ELR (cell line): Measurements from ENCODE around the gene HSD17B7.
"Not testable (repeated sequence)": the region's sequence is repeated elsewhere in the genome, so short reads cannot be mapped to it uniquely, and the experiment has no call there.

ENCODE experiments used
- DNase-seq: peaks from one replicate; pipeline ENCODE4 v3.0.0-alpha.2; 2015; ENCODE audit warnings: low read depth

Gene HSD17B7, protein sequence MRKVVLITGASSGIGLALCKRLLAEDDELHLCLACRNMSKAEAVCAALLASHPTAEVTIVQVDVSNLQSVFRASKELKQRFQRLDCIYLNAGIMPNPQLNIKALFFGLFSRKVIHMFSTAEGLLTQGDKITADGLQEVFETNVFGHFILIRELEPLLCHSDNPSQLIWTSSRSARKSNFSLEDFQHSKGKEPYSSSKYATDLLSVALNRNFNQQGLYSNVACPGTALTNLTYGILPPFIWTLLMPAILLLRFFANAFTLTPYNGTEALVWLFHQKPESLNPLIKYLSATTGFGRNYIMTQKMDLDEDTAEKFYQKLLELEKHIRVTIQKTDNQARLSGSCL

DNA sequence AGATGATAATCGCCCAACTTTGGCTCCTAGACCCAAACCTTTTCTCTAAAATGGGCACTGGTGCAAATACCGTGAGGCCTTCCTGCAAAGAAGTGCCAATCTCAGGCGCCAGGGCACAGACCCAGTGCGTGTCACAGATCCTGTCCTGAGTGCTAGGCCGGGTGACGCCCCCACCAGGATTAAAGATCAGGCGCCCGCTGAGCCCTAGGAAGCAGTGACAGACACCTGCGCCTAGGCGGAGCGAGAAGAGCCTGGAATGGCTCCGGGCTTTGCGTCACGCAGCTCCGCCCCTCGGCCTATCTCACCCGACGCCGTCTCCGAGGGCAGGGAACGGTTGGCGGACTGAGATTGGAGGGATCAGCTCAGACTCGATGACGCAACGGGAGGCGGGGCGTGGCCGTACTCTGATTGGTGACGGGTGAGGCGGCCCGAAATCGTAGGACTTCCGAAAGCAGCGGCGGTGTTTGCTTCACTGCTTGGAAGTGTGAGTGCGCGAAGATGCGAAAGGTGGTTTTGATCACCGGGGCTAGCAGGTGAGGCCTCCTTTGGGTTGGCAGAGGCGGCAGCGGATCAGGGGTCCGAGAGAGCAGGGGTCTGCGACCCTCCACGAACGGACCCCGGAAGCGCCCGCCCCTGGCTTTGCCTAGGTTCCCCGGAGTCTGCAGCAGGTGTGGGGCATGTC is at the start of gene HSD17B7:
HSD17B7 (plus strand) TSS at position 400 of the 682 bp plus-strand sequence; CDS start at position 499, 99 bp downstream.
- peak; percentile 76 for DNase-seq

DNA sequence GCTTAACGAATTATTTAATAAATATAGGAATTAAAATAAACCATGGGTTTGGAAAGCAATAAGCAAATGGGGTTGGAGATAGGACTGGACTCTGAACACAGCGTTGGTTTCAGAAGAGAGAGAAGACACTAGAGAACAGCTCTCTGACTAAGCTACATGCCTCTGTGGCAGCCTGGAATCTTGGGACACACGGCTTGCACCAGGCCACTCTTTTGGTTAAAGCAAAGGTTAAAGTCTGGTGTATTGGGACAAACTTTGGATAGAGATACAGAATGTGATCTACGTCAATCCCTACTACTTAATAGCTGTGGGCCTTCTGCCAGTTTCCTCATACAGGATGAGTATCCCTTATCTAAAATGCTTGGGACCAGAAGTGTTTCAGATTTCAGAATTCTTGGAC is 49.7 kb upstream of the HSD17B7 start:
- no peak for DNase-seq

DNA sequence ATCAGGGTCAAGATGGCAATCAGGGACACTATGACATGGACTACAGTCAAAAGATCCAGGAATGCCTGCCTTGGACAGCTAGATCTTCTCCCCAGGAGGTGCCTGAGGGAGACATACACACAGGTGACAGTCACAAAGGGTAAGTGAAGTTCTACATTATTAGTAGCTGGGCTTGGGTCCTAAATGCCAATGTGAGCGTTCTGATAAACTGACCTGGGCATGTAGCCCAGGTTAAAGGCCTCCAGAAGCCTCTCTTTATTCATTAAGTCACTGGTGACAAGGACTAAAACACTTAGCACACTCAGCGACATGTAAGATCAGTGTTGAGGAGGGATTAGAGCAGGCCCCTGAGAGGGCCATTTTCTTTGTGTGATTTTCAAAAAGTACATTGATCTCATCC is 48.9 kb upstream of the HSD17B7 start:
- no peak for DNase-seq

DNA sequence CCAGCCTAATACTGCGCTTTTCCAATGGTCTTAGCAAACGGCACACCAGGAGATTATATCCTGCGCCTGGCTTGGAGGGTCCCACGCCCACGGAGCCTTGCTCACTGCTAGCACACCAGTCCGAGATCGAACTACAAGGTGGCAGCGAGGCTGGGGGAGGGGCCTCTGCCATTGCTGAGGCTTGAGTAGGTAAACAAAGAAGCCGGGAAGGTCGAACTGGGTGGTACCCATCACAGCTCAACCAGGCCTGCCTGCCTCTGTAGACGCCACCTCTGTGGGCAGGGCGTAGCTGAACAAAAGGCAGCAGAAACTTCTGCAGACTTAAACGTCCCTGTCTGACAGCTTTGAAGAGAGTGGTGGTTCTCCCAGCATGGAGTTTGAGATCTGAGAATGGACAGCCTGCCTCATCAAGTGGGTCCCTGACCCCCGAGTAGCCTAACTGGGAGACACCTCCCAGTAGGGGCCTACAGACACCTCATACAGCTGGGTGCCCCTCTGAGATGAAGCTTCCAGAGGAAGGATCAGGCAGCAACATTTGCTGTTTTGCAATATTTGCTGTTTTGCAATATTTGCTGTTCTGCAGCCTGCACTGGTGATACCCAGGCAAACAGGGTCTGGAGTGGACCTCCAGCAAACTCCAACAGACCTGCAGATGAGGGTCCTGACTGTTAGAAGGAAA is 44.1 kb upstream of the HSD17B7 start:
- not testable (repeated sequence) for DNase-seq

DNA sequence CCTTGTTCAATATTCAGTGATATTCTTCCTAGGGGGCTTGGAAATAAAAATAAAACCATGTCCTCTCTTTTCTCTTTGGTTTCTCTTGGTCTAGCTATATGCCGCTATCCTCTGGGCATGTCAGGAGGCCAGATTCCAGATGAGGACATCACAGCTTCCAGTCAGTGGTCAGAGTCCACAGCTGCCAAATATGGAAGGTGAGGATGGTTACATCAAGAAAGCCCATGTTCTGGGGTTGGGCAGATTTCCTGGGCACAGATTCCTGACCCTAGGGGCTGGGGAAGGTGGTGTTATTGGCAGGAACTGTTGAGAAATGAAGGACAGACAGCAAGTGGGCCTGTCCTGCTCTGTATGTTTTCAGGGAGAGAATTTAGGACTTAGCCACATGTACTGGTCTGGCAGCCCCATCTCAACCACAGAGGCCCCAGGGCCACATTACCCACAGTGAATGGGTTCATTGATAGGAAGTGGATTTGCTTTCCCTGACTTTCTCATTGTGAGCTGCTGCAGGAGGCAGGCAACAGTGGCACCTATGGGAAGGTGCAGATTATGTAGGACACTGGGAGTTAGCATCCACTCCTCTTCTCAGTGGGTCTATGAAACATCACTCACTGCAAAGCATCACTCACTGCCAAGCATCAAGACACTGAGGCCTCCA is 37.4 kb upstream of the HSD17B7 start:
- DNase-seq = no peak

DNA sequence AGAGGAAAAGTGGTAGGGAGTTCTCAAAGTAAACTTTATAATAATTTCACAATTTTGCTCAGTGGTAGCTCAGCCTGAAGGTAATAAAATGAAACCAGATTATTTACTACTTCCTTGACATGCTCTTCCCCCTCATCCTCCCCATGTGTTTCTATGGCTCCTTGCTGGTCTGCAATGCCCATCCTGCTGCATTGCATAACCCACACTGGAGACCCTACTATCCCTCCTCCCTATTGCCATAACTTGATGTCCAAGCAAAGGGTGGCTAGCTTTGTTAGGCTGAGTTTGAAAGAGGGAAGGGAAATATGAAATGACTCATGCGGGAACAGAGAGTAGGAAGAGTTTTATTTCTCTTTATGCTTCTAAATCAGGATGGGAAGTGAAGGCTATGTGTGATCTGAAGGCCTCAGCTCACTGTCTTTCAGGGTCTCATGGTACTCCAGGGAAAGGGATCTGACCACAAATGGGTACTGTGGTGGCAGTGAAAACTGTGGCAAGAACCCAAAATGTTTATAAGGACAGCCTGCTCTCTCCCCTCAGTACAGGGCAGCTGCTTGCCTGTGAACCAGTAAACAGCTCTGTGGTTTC is 36.4 kb upstream of the HSD17B7 start:
- peak; percentile 50 for DNase-seq

DNA sequence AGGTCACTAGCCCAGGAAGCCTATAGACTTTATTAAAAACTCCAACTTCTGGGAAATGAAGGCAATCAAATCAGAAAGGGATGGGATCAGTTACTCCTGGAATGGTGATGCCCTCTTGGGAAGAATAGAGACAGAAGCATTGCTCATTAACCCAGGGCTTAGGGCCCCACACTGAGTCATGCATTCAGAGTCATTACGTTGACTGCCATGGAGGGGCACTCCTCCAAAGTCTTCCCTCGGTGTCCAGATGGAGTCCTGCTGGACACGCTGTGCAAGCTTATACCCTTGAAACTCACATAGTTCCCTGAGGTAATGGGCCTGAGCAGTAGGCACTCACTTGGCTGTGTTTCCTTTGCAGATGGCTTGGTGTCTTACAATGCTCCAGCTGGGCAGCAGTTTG is 35.2 kb upstream of the HSD17B7 start:
- DNase-seq = peak; percentile 69

DNA sequence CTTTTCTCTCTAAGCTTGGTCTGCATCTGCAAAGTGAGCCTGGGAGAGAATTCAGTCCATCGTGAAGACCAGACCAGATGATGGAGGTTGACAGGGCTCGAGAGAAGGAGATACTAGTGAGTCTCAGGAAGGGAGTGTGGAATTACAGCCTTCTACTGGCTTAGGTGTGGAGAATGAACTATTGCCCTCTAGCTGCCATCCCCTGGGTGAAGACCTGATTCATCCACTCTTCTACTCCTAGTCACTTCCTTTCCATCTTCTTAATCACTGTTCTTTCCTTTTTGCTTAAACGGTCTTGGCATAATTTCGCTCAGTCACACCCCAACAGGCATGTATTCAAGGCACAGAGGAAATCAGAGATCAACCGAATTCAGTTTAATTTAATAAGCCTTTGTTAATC is 34.0 kb upstream of the HSD17B7 start:
- peak; percentile 90 for DNase-seq

DNA sequence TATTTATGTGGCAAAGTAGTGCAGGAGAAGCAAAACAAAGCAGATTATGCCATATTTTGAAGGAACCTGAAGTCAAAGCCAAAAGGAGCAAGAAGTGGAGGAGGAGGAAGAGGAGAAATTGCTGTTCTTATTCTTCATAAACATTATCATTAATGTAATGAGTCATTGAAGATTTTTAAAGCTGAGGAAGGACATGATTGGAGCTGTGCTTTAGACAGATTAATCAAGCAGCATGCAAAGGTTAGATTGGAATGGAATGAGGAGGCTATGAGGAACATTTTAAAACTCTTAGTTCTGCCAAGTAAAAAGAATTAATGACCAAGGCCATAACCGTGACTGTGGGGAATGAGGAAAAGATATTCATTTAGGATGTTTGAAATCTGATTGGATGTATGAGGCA is 33.0 kb upstream of the HSD17B7 start:
- peak; percentile 31 for DNase-seq

DNA sequence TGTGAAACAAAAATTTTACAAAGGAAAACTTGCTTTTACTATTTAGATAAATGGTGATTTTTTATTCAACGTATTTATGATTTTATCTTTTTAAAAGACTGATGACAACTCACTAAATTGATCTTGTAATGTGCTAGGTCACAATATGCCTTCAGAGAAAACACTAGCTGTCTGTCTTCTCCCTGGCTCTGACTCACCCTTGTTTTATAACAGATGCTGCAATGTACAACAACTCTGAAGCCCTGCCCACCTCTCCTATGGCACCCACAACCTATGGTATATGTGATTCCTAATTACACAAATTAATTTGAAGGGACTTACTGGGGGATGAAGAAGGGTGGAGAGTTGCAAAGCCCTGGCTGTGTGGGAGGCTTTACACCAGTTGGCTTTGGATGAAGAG is 24.7 kb upstream of the HSD17B7 start:
- DNase-seq = no peak

DNA sequence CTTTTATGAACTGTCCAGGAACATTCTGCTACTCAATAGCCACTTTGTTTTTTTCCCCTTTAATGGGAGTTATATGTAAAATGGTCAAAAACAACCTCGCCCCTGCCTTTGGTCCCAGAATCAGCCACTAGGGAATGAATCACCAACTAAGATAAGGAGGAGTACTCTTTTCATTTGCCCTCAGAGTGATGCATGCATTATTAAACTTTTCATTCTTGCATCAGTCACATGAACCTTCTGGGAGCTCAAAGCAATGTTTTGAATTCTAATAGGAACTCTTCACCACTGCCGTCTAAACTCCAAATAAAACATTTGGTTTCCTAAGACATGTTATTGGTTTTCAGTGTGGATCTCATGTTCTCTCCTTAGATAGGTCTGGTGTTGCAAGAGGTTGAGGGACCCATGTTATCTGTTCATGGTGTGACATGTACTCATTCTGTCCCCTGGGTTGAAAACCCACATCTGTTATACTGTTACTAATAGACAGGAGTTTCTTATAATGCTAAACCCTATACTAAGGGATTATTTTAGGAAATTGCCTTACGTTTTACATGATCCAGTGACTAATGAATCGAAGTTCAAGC is 17.8 kb upstream of the HSD17B7 start:
- peak; percentile 20 for DNase-seq

DNA sequence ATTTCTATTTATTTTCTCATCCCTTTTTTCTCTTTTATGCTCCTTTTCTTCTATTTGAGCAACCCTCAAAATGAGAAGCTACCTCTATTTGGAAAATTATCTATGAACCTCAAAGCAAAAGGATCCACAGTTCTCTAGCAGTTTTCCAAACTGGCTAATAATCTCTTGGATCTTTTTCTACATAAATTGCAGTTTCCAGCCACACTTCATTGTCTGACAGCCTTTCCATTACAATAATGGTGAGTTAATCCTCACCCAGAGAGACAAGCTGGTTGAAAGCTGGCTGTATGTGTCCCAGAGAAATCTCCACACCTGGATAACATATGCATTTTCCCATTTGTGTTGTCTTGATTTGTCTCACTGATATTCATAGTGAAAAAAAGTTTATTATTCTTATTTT is 16.5 kb upstream of the HSD17B7 start:
- DNase-seq = no peak

DNA sequence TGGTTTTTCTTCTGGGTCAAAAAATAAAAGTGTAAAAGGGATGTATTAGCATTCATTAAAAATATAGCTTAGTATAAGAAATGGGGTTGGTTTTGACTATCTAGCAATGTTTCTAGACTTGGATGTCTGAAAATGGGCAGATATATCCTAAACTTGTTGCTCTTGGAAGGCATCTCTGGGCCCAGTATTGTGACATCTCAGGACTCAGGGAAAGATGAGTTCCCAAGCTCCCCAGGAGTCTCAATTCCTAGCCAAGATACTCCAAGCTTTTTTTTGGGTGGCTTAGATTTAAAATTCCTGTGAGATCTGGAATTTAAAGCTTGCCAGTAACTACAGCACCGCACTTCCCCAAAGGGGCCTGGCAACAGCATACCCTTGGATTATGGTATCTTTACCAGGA is 11.5 kb upstream of the HSD17B7 start:
- DNase-seq = no peak

DNA sequence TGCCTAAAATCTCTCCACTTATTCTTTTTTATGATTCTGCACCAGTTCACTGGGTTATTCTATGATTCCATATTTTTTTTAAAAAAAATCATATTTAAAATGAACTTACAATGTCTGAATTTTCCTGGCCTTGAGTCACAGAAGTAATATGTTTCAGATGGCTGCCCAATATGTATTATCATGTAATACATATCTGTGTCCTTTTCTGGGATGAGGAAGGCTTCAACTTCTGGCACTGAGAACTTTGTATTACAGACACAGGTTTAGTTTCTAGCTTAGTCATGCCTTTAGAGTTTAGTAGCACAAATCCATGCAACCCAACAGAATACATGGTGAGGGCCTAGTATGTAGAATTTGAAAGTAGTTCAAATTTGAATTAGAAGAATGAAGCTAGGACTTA is 7.8 kb upstream of the HSD17B7 start:
- no peak for DNase-seq

DNA sequence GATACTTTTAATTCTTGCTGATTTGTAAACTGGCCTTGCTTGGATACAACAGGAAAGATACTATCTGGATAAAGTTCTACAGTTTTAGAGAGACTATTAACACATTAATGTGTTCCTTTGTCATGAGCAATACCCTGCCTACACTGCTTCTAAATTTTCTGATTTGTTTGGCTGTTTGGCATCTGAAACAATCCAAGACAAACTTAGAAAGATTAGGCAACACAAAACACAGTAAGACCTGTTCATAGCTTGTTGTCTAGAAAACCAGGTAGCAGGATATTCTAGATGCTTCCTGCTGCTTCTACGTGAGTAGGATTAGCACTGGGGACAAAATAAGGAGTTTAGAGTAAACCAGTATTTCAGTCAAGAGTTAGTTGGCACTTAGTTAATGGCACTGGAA is 5.6 kb upstream of the HSD17B7 start:
- not testable (repeated sequence) for DNase-seq

DNA sequence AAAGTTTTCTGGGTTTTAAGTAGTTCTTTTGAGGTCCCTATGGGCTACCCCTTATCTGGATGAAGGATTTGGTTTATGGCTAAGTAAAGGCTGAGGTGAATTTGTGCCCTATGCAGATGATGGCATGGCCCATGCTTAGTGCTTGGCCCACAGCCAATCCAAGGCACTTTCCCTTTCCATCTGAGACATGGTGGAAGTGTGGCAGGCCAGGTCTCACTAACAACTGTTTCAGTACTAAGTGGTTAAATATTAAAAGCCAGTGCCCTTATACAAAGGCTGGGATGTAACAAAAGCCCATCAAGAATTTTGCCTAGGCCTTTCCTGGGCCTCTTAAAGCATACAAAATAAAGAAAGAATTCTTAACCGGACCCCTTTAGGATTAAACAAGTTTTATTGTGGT is 1.7 kb upstream of the HSD17B7 start:
- peak; percentile 10 for DNase-seq

DNA sequence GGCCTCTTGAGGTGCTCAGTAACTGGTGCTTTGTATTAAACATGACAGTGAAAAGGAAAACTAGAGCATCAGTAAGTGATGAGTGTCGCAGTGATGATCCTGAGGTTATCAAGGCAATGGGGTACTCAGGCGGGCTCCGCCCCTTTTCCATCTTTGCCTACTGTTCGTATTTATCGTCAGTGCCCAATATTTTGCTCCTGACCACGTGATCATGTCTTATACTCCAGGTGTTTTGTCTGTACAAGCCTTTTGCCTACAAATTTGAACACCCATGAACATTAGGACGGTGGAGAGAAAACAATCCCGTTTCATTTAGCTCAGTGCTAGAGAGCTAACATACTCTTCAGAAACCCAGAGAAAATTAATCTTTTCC is 469 bp downstream of the HSD17B7 start:
- DNase-seq = peak; percentile 42

DNA sequence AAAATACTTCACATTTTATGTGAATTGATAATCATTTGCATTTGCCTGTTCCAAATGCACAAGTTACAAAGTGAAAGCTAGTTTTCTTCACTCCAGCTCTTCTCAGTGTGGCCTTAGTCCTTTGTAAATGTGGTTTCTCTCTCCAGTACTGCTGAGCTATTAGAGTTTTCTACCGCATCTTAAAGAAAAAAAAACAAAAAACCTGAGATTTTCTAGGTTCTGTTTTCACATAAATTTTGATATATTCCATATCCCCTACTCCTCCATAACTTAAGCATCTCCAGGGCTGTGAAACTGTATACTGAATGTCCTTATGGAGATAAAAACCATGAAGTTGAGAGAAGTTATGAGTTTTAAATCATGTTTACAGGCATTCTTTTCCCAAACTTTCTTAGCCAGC is 3.8 kb downstream of the HSD17B7 start:
- DNase-seq = not testable (repeated sequence)

DNA sequence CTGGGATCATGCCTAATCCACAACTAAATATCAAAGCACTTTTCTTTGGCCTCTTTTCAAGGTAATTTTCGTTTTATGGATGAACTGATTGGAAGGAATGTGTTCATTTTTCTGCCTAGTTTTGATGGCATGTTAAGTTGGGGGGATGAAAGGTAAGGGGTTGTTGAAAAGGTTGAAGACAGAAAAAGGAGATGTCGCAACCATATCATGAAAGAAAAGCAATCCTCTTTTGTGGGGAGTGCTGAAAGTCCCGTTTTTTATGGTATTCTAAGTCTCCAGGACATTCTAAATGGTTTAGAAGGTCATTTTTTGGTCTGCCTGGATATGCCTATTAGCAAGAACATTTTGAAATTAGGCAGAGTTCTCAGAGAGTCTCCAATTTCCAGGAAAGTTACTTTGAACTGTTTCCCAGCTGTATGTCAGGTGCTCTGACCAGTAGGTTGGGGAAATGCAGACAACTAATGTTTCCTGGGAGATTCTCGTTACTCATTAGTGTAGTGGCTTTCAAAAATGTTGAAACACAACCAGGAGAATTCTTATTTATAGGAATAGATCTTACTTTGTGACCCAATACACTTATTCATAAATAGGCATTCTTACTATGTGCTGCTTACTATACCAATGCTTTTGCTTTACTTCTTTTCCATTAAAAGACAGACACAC is 6.2 kb downstream of the HSD17B7 start:
- DNase-seq = not testable (repeated sequence)

DNA sequence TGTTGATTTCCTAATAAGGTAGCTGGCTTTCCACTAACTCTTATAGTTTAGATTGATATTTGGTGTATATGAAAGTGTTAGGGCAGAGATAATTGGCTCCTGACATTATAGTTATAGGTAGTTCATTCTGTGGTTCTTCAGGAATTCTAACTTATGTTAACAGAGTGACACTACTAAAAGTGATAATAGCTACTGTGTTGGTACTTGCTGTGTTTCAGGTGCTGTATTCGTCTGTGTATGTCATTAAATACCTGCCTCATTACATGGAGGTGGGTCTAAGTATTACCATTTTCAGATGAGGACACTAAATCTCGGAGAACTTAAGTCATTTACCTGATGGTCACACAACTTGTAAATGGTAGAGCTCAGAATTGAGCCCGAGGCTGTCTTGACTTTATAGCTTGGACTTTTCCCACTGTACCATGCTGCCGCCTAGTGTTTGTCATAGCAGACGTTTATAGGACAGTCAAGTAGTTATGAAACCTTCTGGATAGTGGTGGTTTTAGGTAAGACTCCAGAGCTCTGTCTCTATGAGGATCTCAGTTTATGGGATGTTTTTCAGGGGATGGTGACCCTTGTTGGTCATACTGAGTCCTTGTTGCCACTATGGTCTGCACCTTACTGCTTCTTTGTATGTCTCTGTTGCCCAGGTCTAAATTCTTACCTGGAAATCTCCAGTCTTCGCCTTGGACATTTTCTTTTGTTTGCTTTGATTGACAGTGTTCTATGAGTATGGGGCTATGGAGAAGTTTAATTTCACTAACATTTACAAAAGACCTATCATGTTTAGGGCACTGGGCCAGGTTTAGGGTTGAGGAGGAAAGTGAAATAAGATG is 9.7 kb downstream of the HSD17B7 start:
- DNase-seq = peak; percentile 84
